Activated T-cell treated with anti-CD3 and anti-CD28 coated beads, Interleukin-2, amount 50 U/mL, for 24 hours (primary cell): ENCODE measurements around the gene GNAT1.
A peak's percentile ranks its signal among the peaks of the same experiment; 100 is the strongest.
"Not testable (repeated sequence)": the region's sequence is repeated elsewhere in the genome, so short reads cannot be mapped to it uniquely, and the experiment has no call there.

Experiments
- DNase-seq: peaks from one replicate; pipeline ENCODE4 v3.0.0-alpha.2; 2020
- H3K27ac Mint-ChIP-seq: 2 replicates; pipeline ENCODE4 v1.8.0; 2020; ENCODE audit warnings: mild to moderate bottlenecking, mixed read lengths
- H3K27me3 Mint-ChIP-seq: 2 replicates; pipeline ENCODE4 v1.8.0; 2020; ENCODE audit warnings: mixed read lengths
- H3K36me3 Mint-ChIP-seq: 2 replicates; pipeline ENCODE4 v1.8.0; 2020; ENCODE audit warnings: low read depth, mixed read lengths
- H3K4me1 Mint-ChIP-seq: 2 replicates; pipeline ENCODE4 v1.8.0; 2020; ENCODE audit warnings: low read depth, mixed read lengths
- H3K4me3 Mint-ChIP-seq: 2 replicates; pipeline ENCODE4 v1.8.0; 2020; ENCODE audit warnings: mild to moderate bottlenecking, moderate library complexity, mixed read lengths
- H3K9me3 Mint-ChIP-seq: 2 replicates; pipeline ENCODE4 v1.8.0; 2020; ENCODE audit warnings: mixed read lengths

The GNAT1 gene

DNA sequence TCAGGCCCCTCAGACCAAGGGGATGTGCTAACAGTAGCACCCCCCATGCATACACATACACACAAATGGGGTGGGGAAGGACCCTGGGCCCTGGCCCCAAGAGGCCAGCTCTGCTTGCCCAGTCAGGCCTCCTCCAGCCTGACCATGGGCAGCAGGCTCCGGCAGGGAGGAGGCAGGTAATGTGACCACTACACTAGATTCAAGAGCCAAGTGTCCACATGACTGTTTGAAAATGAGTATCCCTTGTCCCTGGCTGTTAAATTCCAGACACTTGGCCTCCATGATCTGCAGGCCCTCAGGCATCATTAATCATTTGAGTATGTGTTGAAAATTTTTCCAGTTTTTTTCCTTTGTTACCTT lies 30.7 kb downstream of the GNAT1 start:
- no peak for DNase-seq
- peaks cover 17% of the 10 kb centered on the region for H3K4me1 Mint-ChIP-seq

DNA sequence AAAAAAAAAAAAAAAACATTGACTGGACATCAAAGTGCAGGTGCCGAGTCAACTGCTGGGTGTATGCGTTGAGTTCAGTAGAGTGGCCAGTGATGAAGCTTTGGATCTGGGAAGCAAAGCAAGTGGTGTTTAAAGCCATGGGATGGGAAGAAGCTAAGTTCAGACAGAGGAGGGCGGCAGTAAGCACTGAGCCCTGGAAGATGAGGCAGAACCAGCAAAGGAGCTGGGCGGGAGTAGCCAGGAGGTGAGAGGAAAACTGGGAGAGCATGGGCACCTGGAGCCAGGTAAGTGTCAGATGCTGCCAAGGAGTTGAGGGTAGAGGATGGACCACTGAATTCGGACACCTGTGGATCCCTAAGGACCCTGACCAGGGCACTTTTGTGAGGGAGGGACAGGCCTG lies 33.2 kb downstream of the GNAT1 start:
- Mint-ChIP-seq H3K36me3 (peaks cover 5% of the 10 kb centered on the region), H3K4me1 (peaks cover 27% of the 10 kb centered on the region), H3K27ac (no peak overlapping the region), H3K9me3 (no peaks in the 10 kb centered on the region), H3K27me3 (no peaks in the 10 kb centered on the region), H3K4me3 (no peak overlapping the region)
- no peak for DNase-seq

More for the DNA sequence above, 30.7 kb downstream of the GNAT1 start:
- no peaks in the 10 kb centered on the region for H3K9me3 Mint-ChIP-seq
- H3K4me3 Mint-ChIP-seq = no peak overlapping the region
- H3K27me3 Mint-ChIP-seq = no peaks in the 10 kb centered on the region
- H3K27ac Mint-ChIP-seq = no peak overlapping the region
- H3K36me3 Mint-ChIP-seq = peaks cover 2% of the 10 kb centered on the region

DNA sequence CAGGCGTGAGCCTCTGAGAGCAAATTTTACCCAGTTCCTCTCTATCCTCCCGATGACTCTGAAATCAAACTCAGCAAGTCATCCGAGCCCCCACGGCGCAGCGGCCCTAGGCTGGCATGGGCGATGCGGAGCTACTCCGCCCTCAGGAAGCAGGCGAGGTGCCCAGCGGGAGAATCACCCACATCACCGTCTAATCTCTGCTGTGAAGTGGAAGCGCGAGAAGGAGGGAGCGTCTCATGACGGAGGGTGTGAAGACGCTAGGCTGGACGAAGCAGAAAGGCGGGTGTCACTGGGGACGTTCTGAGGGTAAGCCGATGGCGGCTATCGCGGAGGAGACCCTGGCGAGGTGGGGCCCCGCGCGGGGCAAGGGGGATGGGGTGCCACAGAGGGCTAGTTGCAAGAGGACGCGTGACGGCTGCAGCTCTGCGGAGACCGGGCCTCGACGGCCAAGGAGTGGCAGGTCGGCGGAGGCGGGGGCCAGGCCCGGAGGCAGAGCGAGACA lies 35.5 kb downstream of the GNAT1 start:
- H3K27ac Mint-ChIP-seq = peak overlapping the region; percentile 95
- H3K9me3 Mint-ChIP-seq = no peaks in the 10 kb centered on the region
- peak overlapping the region; percentile 90 for H3K4me3 Mint-ChIP-seq
- DNase-seq = no peak
- H3K36me3 Mint-ChIP-seq = peaks cover 5% of the 10 kb centered on the region
- H3K4me1 Mint-ChIP-seq = peaks cover 27% of the 10 kb centered on the region
- H3K27me3 Mint-ChIP-seq = no peaks in the 10 kb centered on the region

DNA sequence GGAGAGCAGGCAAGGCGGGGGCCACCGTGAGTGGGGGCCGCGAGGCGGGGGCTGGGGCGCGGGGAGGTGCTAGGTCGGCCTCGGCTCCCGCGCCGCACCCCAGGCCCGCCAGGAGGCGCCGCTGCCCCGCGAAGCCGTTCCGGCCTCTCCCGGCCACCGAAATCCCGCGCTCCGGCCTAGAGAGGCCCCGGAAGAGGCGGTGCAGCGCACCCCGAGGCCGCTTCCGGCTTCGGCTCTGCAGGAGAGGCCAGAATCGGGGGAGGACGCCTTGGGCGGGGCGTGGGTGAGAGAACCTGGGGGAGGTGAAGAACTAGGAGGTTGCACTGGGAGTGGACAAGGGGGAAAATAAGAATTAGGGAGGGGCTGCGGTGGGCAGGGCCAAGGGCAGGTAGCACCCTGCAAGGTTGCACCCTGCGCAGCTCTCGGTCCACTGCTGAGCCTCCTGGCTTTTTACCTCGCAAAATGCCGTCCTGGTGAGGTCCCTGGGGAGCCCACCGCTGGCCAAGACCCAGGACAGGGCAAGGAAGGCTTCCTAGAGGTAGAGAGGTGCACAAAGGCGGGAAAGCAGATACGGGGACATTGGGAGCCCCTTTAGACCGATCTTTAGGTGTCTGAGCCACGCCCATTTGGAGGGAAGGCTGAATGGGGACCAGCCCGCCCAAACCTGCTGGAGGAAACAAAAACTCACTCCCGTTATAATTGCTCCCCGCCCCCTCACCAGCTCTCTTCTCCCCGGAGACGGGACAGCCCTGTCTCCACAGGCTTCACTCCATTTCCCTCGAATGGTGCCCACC lies 36.2 kb downstream of the GNAT1 start:
- Mint-ChIP-seq H3K27ac (peak overlapping the region; percentile 95), H3K9me3 (no peaks in the 10 kb centered on the region), H3K4me1 (peaks cover 27% of the 10 kb centered on the region), H3K4me3 (peak overlapping the region; percentile 90), H3K27me3 (no peaks in the 10 kb centered on the region), H3K36me3 (peaks cover 5% of the 10 kb centered on the region)
- peak; percentile 94 for DNase-seq

DNA sequence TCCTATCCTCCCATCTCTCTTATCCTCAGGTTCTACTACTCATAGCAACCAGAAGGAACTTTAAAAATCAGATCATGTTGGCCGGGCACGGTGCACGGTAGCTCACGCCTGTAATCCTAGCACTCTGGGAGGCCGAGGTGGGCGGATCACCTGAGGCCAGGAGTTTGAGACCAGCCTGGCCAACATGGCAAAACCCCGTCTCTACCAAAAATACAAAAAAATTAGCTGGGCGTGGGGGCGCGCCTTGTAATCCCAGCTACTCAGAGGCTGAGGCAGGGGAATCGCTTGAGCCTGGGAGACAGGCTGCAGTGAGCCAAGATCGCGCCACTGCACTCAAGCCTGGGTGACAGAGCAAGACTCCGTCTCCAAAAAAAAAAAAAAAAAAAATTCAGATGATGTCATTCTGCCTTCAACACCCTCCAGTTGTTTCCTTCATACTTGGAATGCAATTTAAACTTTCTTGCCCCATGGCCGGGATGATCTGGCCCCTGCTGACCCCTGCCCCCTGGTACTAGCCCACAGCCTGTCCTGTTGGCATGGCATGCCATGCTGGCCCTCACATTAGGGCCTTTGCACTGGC lies 36.9 kb downstream of the GNAT1 start:
- not testable (repeated sequence) for H3K9me3 Mint-ChIP-seq, H3K36me3 Mint-ChIP-seq, H3K27me3 Mint-ChIP-seq, DNase-seq
- Mint-ChIP-seq H3K4me3 (peak overlapping the region; percentile 90), H3K27ac (peak overlapping the region; percentile 93), H3K4me1 (peaks cover 27% of the 10 kb centered on the region)

DNA sequence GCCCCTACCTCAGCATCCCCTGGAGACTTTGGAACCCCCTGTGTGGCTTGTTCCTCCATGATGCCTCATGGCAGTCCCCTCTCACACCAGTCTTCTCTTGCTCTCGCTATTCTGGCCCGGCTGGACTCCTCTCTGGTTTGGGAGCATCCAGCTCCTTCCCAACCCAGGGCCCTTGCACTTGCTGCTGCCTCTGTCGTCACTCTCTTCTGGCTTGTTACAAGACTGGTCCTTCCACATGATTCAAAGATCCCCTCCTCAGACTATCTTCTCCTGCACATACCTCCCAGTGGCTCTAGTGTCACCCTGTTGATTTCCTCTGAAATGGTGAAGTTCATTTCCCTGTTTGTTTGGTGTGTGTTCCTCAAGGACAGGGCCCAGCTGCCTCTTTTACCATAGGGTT lies 38.1 kb downstream of the GNAT1 start:
- H3K4me1 Mint-ChIP-seq = peaks cover 29% of the 10 kb centered on the region
- no peaks in the 10 kb centered on the region for H3K27me3 Mint-ChIP-seq
- no peaks in the 10 kb centered on the region for H3K9me3 Mint-ChIP-seq
- H3K27ac Mint-ChIP-seq = no peak overlapping the region
- no peak for DNase-seq
- H3K4me3 Mint-ChIP-seq = no peak overlapping the region
- H3K36me3 Mint-ChIP-seq = peaks cover 5% of the 10 kb centered on the region

DNA sequence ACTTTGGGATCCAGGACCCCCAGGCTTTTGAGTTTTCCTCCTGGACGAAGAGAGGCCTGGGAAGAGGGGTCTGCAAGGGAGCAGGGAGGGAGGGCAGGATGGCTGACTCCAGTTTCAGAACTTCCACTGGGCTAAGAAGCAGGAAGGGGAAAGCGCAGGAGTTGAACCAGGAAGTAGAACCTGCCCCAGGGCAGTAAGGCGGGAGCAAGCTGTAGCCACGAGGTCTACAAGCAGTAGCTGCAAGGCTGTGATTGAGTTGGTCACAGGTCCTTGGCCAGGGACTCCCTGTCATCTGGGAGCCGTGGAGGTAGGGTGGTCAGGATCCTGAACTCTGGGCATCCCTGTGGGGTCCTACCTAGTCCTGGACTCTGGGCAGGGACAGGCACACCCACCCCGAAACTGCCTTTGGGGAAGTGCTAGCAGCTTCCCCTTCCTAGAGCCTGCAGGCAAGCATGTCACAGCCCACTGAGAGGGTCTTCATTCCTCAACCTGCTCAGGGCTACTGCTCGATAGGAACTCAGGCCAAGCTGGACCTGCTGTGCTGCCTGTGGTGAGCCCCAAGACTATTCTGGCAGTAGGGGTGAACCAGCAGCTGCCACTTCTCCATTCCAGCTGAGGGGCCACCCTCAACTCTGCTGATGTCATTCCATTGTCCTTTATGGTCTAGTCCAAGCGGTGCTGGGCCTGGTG lies 38.8 kb downstream of the GNAT1 start:
- H3K27ac Mint-ChIP-seq = no peak overlapping the region
- no peaks in the 10 kb centered on the region for H3K9me3 Mint-ChIP-seq
- DNase-seq = no peak
- no peaks in the 10 kb centered on the region for H3K27me3 Mint-ChIP-seq
- H3K4me3 Mint-ChIP-seq = no peak overlapping the region
- H3K4me1 Mint-ChIP-seq = peaks cover 33% of the 10 kb centered on the region
- H3K36me3 Mint-ChIP-seq = peaks cover 5% of the 10 kb centered on the region

DNA sequence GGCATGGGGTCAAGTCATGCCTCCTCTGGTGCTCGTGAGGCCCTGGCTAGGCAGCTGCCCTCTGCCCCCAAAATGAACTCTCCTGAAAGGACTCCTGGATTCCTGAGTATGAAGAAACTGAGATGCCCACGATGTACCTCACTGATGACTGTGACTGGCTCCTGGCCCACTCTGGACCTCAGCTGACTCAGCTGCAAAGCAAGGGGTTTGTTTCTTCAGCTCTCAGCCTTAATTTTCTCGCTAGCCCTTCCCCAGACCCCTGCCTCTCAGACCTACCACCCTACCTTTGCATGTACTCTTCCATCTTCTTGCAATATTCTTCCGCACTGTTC lies 39.4 kb downstream of the GNAT1 start:
- no peak for DNase-seq
- no peak overlapping the region for H3K27ac Mint-ChIP-seq
- H3K9me3 Mint-ChIP-seq = no peaks in the 10 kb centered on the region
- no peak overlapping the region for H3K4me3 Mint-ChIP-seq
- no peaks in the 10 kb centered on the region for H3K27me3 Mint-ChIP-seq
- H3K36me3 Mint-ChIP-seq = peaks cover 7% of the 10 kb centered on the region
- H3K4me1 Mint-ChIP-seq = peaks cover 34% of the 10 kb centered on the region

DNA sequence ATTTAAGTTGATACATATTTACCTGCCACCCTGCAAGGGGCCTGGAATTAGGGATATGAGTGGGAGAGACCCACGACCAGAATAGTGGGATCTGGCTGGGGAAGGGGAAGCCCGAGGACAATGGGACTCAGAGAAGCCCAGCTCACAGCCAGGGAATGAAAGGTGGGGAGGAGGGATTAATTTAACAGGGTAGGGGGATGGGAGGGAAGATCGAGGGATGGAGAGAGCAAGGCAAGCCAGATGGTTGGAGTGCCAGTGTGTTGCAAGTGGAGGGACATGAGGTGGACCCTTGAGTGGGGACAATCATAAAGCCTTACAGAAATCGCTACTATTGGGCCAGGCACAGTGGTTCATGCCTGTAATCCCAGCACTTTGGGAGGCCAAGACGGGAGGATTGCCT lies 40.2 kb downstream of the GNAT1 start:
- H3K4me3 Mint-ChIP-seq = no peak overlapping the region
- no peak for DNase-seq
- H3K4me1 Mint-ChIP-seq = peaks cover 26% of the 10 kb centered on the region
- peaks cover 11% of the 10 kb centered on the region for H3K36me3 Mint-ChIP-seq
- H3K27ac Mint-ChIP-seq = no peak overlapping the region
- no peaks in the 10 kb centered on the region for H3K27me3 Mint-ChIP-seq
- H3K9me3 Mint-ChIP-seq = no peaks in the 10 kb centered on the region

DNA sequence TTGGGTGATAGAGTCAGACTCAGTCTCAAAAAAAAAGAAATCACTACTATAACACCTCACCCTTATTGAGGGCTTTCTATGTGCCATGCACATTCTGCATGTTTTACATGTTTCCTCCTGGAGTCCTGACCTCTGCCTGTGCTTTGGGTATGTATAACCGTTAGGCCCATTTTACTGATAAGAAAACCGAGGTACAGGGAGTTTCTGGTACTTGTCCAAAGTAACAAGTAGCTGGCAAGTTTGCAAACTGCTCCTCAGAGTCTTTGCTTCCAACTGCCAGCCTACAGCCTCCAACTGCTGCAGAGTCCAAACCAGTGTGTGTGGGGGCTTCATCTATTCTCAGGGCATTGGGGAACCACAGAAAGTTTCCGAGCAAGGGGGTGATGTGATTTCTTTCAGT lies 40.9 kb downstream of the GNAT1 start:
- Mint-ChIP-seq H3K9me3 (no peaks in the 10 kb centered on the region), H3K27me3 (no peaks in the 10 kb centered on the region), H3K27ac (no peak overlapping the region), H3K4me1 (peaks cover 21% of the 10 kb centered on the region), H3K36me3 (peaks cover 17% of the 10 kb centered on the region), H3K4me3 (no peak overlapping the region)
- no peak for DNase-seq

DNA sequence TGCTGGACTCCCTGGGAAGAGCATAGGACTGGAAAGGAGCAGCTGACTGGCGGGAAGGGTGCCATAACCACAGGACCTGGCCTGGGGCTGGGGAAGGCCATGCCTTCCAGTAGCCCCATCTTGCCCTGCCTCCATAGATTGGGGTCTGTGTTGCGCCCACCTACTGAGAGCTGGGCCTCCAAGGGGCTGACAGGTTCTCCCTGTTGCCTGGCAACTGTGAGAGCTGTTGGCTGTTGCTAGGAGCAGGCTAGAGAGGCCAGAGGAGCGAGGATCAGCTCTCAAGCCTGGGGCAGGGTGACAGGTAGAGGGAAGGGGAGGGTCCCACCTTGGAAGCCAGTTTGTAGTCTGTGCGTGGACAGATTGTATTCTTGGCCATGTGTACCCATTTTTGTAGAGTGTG lies 41.8 kb downstream of the GNAT1 start:
- DNase-seq = no peak
- Mint-ChIP-seq H3K4me1 (peaks cover 18% of the 10 kb centered on the region), H3K9me3 (no peaks in the 10 kb centered on the region), H3K27me3 (no peaks in the 10 kb centered on the region), H3K4me3 (no peak overlapping the region), H3K27ac (no peak overlapping the region), H3K36me3 (peaks cover 22% of the 10 kb centered on the region)

DNA sequence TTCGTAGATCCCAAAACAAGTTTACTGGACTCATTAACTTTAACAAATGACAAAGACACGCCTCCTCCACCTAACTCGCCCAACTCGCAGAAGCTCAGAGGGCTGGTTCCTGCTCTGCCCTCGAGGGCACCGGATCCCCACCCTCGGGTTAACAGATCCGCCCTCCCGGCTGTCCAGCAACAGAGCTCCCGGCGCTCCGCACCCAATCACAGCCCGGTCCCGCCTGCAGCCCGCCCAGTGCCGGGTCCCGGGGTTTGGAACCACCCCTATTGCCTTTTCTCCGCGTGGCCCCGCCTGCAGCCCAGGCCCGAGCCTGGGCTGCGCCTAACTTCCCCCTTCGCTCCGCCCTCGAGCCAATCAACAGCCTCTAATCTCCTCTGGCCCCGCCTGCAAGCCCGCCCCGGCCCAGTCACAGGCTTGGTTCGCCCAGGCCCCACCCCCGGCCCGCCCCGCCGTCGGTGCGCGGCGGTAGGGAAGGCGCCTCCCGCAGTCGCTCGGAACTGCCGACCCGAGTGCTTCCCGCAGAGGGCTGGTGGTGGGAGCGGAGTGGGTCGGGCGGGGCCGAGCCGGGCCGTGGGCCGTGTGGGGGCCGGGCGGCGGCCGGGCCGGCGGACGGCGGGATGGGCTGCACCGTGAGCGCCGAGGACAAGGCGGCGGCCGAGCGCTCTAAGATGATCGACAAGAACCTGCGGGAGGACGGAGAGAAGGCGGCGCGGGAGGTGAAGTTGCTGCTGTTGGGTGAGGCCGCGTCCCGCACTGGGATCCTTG lies 44.5 kb downstream of the GNAT1 start, which contains the start of gene GNAI2:
Gene GNAI2 (plus strand): TSS at position 489 of the 768 bp plus-strand sequence. CDS start 132 bp downstream, at position 621.
- peaks cover 45% of the 10 kb centered on the region for H3K36me3 Mint-ChIP-seq
- H3K27me3 Mint-ChIP-seq = no peaks in the 10 kb centered on the region
- no peaks in the 10 kb centered on the region for H3K9me3 Mint-ChIP-seq
- peak; percentile 99 for DNase-seq
- H3K4me3 Mint-ChIP-seq = peak within 1 kb of the TSS; percentile 98
- H3K4me1 Mint-ChIP-seq = peaks cover 36% of the 10 kb centered on the region
- H3K27ac Mint-ChIP-seq = peak within 1 kb of the TSS; percentile 98

DNA sequence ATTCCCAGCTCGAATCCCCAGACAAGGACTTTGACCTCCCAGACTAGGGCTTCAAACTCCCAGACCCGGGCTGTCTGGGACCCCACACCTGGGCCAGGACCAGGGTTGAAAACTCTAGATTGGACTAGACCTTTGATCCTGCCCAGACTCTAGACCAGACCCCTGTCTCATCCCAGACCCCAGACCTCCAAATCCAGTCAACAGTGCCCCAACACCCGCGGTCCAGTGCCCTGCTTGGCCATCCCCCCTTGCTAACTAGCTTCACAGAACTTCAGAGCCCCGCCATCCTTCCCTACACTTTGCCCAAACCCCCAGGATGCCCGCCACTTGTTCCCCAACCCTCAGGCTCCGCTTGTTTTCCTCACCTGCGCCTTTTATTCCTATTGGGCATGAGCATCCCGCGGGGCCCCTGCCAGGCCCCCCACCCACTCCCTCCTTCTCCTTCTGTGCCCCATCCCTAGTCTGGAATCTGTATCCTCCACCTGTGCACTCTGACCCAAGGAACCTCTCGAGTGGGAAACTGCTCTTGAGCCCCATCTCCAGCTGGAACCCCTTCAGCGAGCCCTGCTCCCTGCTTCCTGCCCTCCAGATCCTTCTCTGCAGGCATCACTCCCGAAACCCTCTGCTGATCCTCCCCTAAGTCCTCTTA lies 45.2 kb downstream of the GNAT1 start:
- Mint-ChIP-seq H3K36me3 (peaks cover 49% of the 10 kb centered on the region), H3K27me3 (no peaks in the 10 kb centered on the region), H3K4me3 (peak overlapping the region; percentile 98), H3K4me1 (peaks cover 43% of the 10 kb centered on the region), H3K27ac (peak overlapping the region; percentile 98), H3K9me3 (no peaks in the 10 kb centered on the region)
- peak; percentile 36 for DNase-seq

DNA sequence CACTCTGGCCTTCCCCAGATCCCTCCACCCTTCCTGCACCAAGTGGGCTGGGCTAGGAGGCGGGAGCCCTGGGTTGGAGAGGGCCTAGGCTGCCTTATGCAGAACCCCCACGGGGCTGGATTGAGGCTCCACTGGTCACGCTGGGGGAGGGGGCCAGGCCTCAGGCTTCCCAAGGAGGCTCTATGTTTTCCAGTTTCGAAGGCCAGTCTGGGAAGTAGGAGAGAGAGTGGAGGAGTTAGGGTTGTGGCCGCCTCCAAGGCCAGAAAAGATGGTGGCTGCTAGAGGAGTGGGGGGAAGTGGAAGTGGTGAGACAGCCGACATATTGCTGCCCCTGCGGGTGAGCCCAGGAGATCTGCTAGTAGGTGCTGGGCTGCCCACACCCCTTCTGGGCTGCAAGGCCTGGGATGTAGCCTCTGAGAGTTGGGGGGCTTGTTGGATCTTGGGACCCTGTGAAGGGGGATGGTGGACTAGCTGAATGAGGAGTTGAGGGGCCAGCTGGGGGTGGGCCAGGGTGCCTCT lies 45.8 kb downstream of the GNAT1 start:
- Mint-ChIP-seq H3K4me1 (peaks cover 49% of the 10 kb centered on the region), H3K4me3 (peak overlapping the region; percentile 98), H3K36me3 (peaks cover 51% of the 10 kb centered on the region), H3K27ac (peak overlapping the region; percentile 98), H3K27me3 (no peaks in the 10 kb centered on the region), H3K9me3 (no peaks in the 10 kb centered on the region)
- peak; percentile 57 for DNase-seq
